SJCRH30 (cell line): Measurements from ENCODE around the gene CAAP1. TPM values are rescaled to one million over a fixed set of nuclear protein-coding genes. Genes with fewer than 3 reads are reported as not detected.
"Not testable (repeated sequence)": the region's sequence is repeated elsewhere in the genome, so short reads cannot be mapped to it uniquely, and the experiment has no call there.

Experiments used
- DNase-seq, 2 experiments: peaks; one replicate each; pipeline ENCODE4 v3.0.0-alpha.2; 2015 to 2020
- H3K27ac ChIP-seq: fragments of 250-450 bp; sonication (Bioruptor Pico); 2 replicates; pipeline ENCODE4 v1.5.1; 2020; ENCODE audit warnings: mild to moderate bottlenecking, moderate library complexity
- H3K27me3 ChIP-seq: fragments of 250-450 bp; sonication (Bioruptor Pico); 2 replicates; pipeline ENCODE4 v1.5.1; 2020; ENCODE audit warnings: mild to moderate bottlenecking, moderate library complexity
- H3K36me3 ChIP-seq: fragments of 250-450 bp; sonication (Bioruptor Pico); 2 replicates; pipeline ENCODE4 v1.5.1; 2020; ENCODE audit warnings: mild to moderate bottlenecking, moderate library complexity
- H3K4me1 ChIP-seq: fragments of 250-450 bp; sonication (Bioruptor Pico); 2 replicates; pipeline ENCODE4 v1.5.1; 2020; ENCODE audit warnings: mild to moderate bottlenecking, moderate library complexity
- H3K4me3 ChIP-seq: fragments of 250-450 bp; sonication (Bioruptor Pico); 2 replicates; pipeline ENCODE4 v1.5.1; 2020; ENCODE audit warnings: mild to moderate bottlenecking, moderate library complexity
- H3K9me3 ChIP-seq: fragments of 250-450 bp; sonication (Bioruptor Pico); replicated peaks from 2 replicates; pipeline ENCODE4 v1.5.1; 2020; ENCODE audit warnings: mild to moderate bottlenecking, moderate library complexity
- total RNA-seq: library from RNA; depleted of rRNA; stranded (reverse); fragments of >200 nt; shearing (Covaris generic); gene quantifications from 2 replicates; pipeline ENCODE4 v1.2.3, GENCODE V29; 2014

Gene CAAP1
- total RNA-seq, 1 experiment from 2014 or later: 17.1 TPM

DNA sequence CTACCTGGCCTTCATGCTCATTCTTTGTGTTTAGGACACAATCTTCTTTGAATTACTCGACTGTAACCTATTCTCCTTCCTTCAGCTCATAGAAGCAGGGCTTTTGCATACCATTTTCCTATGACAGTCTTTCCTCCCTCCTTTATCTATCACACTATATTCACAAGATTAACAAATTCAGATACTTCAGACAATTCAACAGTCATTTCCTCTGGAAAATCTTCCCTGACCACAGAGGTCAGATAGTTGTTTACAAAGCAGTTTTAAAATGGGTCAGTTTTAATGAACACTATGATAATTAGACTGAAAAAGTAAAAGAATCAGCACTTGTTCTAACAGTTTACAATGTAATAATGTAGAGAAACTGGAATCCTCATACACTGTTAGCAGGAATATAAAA lies 4.3 kb downstream of the CAAP1 start:
- Histone ChIP-seq H3K27ac (no peak overlapping the region), H3K36me3 (peaks cover 15% of the 10 kb centered on the region), H3K27me3 (no peaks in the 10 kb centered on the region), H3K4me1 (peaks cover 6% of the 10 kb centered on the region; the same call in 1 of the 2 replicates), H3K9me3 (no peaks in the 10 kb centered on the region), H3K4me3 (no peak overlapping the region)
- no peak for DNase-seq

DNA sequence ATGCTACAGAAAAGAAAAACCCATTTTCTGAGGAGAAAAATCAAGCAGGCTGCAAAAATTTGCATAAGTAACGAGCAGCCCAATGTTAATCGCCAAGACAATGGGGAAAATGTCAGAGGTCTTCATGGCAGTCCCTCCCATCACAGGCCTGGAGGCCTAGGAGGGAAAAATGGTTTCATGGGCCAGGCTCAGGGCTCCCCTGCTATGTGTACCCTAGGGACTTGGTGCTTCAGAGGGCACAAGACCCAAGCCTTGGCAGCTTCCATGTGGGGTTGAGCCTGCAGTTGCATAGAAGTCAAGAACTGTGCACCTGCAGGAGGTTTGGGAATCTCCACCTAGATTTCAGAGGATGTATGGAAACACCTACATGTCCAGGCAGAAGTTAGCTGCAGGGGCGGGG lies 10.4 kb downstream of the CAAP1 start:
- Histone ChIP-seq H3K36me3 (peaks cover 37% of the 10 kb centered on the region), H3K4me1 (no peaks in the 10 kb centered on the region), H3K27me3 (no peaks in the 10 kb centered on the region), H3K4me3 (no peak overlapping the region), H3K9me3 (no peaks in the 10 kb centered on the region), H3K27ac (no peak overlapping the region)
- DNase-seq: no peak

DNA sequence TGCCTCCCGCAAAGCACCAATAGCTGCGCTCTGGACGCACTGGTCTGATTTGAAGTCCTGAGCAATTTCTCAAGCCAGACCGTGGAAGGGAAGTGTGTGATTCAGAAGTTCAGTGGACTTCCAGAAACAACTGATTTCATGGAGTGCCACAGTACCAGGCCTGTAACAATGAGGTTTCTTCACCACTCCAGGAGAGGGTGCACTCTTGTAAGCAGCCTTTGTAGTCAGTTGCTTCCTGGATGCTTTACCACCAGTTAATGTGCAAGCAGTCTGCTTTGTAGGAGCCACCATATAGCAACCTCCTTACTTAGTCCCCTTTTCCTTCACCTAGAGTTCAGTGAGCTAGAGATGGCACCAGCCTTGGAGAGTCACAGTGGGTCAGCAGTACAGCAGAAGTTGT lies 12.3 kb downstream of the CAAP1 start:
- H3K27me3 ChIP-seq: no peaks in the 10 kb centered on the region
- H3K4me1 ChIP-seq: no peaks in the 10 kb centered on the region
- H3K36me3 ChIP-seq: peaks cover 32% of the 10 kb centered on the region
- no peak for DNase-seq
- H3K27ac ChIP-seq: no peak overlapping the region
- H3K9me3 ChIP-seq: no peaks in the 10 kb centered on the region
- H3K4me3 ChIP-seq: no peak overlapping the region

DNA sequence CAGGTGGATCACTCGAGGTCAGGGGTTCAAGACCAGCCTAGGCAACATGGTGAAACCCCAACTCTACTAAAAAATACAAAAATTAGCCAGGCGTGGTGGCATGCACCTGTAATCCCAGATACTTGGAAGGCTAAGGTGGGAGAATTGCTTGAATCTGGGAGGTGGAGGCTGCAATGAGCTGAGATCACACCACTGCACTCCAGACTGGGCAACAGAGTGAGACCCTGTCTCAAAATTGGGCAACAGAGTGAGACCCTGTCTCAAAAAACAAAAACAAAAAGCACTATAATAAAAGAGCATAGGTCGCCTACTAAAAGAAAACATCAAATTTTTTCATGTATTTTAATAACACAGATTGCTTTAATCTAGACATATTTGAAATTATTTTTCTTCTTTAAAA lies 17.4 kb downstream of the CAAP1 start:
- not testable (repeated sequence) for H3K27me3 ChIP-seq, H3K4me1 ChIP-seq, H3K9me3 ChIP-seq, H3K27ac ChIP-seq, H3K36me3 ChIP-seq, H3K4me3 ChIP-seq, DNase-seq

DNA sequence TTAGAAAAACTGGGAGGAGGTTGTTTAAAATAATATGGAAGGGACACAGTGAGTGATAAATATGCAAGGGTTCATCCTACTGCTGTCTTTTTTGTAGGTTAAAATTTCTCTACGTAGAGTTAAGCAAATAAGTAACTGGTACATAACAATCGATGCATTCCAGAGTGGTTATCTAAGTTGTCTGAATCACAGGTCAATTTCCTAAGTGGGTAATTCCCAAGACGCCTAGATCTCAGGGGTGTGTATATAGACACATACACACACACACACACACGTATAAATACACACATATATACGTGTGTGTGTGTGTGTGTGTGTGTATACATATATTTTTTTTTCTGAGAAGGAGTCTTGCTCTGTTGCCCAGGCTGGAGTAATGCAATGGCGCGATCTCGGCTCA lies 22.3 kb downstream of the CAAP1 start:
- H3K4me1 ChIP-seq: no peaks in the 10 kb centered on the region
- no peak for DNase-seq
- no peaks in the 10 kb centered on the region for H3K9me3 ChIP-seq
- H3K36me3 ChIP-seq: peaks cover 2% of the 10 kb centered on the region; the same call in 1 of the 2 replicates
- no peak overlapping the region for H3K27ac ChIP-seq
- no peak overlapping the region for H3K4me3 ChIP-seq
- H3K27me3 ChIP-seq: no peaks in the 10 kb centered on the region

DNA sequence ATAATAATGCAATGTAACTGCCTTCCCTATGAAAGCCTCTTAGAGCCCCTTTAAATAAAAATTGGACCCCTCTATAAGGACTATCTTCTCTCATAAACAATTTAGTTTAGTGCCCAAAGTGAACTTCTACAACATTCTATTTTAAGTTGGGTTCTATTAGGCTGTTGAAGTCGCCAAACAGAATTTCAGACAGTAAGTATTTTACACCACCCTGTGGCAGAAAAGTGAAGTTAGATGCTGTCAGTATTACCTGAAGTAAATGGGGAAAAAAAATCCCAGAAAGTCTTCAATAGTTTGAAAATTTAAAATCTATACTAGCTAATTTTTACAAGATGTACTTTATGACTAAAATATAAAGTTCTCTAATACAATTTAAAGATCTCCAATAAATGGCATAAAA lies 29.5 kb downstream of the CAAP1 start:
- DNase-seq: peak in 1 of 2 experiments; percentile 16
- H3K27me3 ChIP-seq: no peaks in the 10 kb centered on the region
- no peaks in the 10 kb centered on the region for H3K4me1 ChIP-seq
- H3K27ac ChIP-seq: no peak overlapping the region
- H3K4me3 ChIP-seq: no peak overlapping the region
- no peaks in the 10 kb centered on the region for H3K36me3 ChIP-seq
- no peaks in the 10 kb centered on the region for H3K9me3 ChIP-seq

DNA sequence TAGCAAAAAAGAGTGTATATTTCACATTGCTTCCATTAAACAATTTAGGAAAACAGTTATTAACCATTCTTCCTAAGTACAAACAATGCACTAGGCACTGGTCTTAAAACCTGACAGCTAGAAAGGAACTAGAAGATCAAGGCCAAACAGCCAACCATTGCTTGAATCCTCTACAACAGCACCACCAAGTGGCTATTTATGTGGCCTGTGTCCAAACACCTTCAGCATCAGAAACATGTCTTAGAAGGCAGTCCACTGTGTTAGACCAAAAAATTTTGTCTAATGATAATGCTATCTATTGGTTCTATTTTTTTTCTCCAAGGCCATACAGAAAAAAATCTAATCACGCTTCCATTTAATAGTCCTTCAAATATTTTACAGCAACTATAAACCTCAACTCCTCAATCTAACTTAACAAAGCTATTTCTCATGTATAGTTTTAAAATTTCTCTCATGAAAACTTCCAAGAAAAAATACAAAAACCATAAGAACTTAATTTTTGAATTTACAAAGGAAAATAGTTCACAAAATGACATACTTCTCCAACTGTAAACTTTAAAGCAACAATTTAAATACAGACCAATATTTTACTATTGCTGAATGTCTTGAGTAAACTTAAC lies 36.1 kb downstream of the CAAP1 start:
- DNase-seq: peak; percentile 43 to 84
- Histone ChIP-seq H3K36me3 (no peaks in the 10 kb centered on the region; the same call in 1 of the 2 replicates), H3K27me3 (no peaks in the 10 kb centered on the region), H3K4me1 (no peaks in the 10 kb centered on the region), H3K9me3 (no peaks in the 10 kb centered on the region), H3K4me3 (no peak overlapping the region), H3K27ac (no peak overlapping the region)

DNA sequence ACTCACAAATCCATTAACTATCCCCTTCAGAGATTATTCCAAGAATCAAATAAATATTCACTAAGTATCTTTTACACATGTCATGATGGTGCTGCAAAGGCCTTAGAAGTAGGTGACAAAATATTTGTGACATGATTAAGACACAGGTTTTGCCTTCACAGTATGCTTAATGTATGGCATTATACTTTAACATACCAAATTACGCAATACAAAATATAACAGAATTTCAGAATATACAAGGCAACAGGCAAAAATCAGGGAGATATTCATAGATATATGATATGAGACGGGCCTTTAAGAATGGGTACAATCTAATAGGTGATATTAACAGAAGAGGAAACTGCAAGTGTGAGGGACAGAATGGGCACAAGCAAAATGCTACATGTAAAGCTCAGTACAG lies 41.6 kb downstream of the CAAP1 start:
- no peaks in the 10 kb centered on the region for H3K27me3 ChIP-seq
- H3K9me3 ChIP-seq: no peaks in the 10 kb centered on the region
- DNase-seq: no peak
- H3K4me1 ChIP-seq: no peaks in the 10 kb centered on the region
- H3K4me3 ChIP-seq: no peak overlapping the region
- no peak overlapping the region for H3K27ac ChIP-seq
- peaks cover 4% of the 10 kb centered on the region; the same call in 1 of the 2 replicates for H3K36me3 ChIP-seq

DNA sequence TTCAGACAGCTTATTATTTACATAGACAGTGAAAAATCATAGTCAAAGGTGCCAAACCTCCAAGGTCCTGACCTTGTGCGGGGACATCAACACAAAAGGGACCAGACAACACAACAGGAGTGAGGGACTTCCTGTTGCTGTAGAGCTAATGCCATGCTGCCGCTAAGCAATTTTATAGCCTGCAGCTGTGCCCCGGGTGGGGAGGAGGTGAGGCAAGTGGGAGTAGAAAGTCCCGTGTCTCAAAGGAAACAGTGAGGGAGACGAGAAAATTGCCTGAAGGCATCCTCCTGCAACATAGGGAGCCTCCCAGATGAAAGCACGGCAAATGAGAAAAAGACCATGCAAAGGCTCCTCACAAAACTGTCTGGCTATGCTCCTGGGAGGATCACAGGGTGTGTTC lies 58.8 kb downstream of the CAAP1 start:
- H3K27me3 ChIP-seq: no peaks in the 10 kb centered on the region
- DNase-seq: peak; percentile 72 to 79
- no peak overlapping the region for H3K4me3 ChIP-seq
- H3K9me3 ChIP-seq: no peaks in the 10 kb centered on the region
- no peaks in the 10 kb centered on the region for H3K36me3 ChIP-seq
- peak overlapping the region; percentile 37; the same call in 1 of the 2 replicates for H3K27ac ChIP-seq
- peaks cover 9% of the 10 kb centered on the region for H3K4me1 ChIP-seq

DNA sequence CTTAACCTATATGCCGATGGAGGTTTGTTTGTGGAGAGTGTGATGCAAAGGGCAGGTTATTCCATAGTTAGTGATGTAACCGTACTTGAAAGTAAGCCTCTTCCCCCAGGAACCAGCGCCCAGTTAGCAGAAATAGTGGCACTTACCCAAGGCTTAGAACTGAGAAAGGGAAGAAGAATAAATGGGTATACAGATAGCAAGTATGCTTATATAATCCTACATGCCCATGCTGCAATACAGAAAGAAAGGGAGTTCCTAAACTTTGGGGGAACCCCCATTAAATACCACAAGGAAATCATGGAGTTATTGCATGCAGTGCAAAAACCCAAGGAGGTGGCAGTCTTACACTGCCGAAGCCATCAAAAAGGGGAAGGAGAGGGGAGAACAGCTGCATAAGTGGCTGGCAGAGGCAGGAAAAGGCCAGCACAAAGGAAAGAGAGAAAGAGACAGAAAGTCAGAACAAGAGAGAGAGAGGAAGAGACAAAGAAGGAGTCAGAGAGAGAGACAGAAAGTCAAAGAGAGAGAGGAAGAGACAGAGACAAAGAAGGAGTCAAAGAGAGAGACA lies 64.1 kb downstream of the CAAP1 start:
- DNase-seq: not testable (repeated sequence)

DNA sequence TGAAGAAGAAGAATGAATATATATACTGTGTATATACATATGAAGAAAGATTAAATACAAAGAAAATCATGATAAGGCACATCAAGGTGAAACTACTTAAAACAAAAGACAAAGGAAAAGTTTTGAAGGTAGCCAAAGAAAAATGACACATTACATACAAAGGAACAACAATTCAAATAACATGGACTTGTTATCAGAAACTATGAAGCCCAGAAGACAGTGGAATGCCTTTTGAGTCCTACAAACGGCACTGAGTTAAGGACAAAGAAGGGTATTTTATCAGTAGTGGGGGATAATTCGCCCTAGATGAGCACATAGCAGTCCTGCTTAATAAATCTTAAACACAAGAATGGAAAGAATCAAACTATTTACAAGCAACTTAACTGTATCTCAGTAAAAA lies 77.8 kb downstream of the CAAP1 start:
- H3K4me3 ChIP-seq: no peak overlapping the region
- H3K36me3 ChIP-seq: no peaks in the 10 kb centered on the region
- no peak overlapping the region for H3K27ac ChIP-seq
- no peak for DNase-seq
- 0 out of 2 replicates have a peak, but pooled peaks cover 3% of the 10 kb centered on the region for H3K9me3 ChIP-seq
- H3K4me1 ChIP-seq: peaks cover 4% of the 10 kb centered on the region; the same call in 1 of the 2 replicates
- no peaks in the 10 kb centered on the region for H3K27me3 ChIP-seq

More for the DNA sequence above, 64.1 kb downstream of the CAAP1 start:
- not testable (repeated sequence) for H3K9me3 ChIP-seq, H3K4me3 ChIP-seq, H3K36me3 ChIP-seq, H3K27me3 ChIP-seq, H3K4me1 ChIP-seq, H3K27ac ChIP-seq

DNA sequence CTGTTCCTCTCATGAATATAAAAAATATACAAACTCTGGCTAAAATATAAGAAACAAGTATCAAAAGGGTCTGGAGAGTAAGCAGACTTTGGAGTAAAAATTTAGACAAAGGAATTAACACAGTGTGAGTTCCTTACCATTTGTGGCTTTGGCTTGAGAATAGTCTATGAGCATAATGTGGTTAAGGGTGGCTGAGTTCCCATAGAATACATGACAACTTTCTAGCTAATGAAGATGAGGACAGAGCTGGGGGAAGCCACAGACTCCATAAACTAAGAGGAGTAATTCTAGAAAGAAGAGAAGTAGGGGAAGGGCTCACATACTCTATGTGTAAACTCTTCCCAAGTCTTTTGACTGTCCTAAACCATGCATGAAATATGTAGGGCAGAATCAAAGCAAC lies 79.4 kb downstream of the CAAP1 start:
- H3K4me1 ChIP-seq: peaks cover 4% of the 10 kb centered on the region; the same call in 1 of the 2 replicates
- DNase-seq: no peak
- no peak overlapping the region for H3K4me3 ChIP-seq
- H3K36me3 ChIP-seq: no peaks in the 10 kb centered on the region
- H3K27ac ChIP-seq: no peak overlapping the region
- 0 out of 2 replicates have a peak, but pooled peaks cover 3% of the 10 kb centered on the region for H3K9me3 ChIP-seq
- no peaks in the 10 kb centered on the region for H3K27me3 ChIP-seq

DNA sequence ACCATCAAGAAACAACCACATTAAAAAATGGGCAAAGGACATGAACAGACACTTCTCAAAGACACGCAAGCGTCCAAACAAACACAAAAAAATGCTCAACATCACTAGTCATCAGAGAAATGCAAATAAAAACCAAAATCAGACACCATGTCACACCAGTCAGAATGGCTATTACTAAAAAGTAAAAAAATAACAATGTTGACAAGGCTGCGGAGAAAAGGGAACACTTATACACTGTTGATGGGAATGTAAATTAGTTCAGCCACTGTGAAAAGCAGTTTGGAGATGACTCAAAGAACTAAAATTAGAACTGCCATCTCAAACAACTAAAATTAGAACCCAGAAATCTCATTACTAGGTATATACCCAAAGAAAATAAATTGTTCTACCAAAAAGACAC lies 80.4 kb downstream of the CAAP1 start:
- Histone ChIP-seq H3K27me3 (no peaks in the 10 kb centered on the region), H3K4me1 (peaks cover 4% of the 10 kb centered on the region; the same call in 1 of the 2 replicates), H3K27ac (no peak overlapping the region), H3K4me3 (no peak overlapping the region), H3K9me3 (0 out of 2 replicates have a peak, but pooled peaks cover 3% of the 10 kb centered on the region), H3K36me3 (no peaks in the 10 kb centered on the region)
- DNase-seq: no peak

DNA sequence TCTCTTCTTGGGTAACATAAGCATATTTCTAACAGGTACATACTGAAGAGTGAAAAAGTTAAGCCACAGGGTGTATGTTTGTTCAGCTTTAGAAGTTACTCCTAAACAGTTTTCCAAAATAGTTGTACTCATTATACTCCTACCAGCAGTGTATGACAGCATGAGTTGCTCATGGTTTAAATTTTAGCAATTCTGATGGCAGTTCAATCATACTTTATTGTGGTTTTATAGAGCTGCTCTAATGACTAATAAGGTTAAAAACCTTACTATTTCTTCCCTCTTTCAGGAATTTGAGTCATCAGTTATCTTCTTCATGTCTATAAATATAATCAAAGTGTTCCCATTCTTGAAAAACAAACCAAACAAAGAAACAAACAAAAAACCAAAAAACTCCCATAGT lies 81.5 kb downstream of the CAAP1 start:
- Histone ChIP-seq H3K27me3 (no peaks in the 10 kb centered on the region), H3K9me3 (0 out of 2 replicates have a peak, but pooled peaks cover 3% of the 10 kb centered on the region), H3K36me3 (no peaks in the 10 kb centered on the region), H3K4me1 (peaks cover 4% of the 10 kb centered on the region; the same call in 1 of the 2 replicates), H3K27ac (no peak overlapping the region), H3K4me3 (no peak overlapping the region)
- DNase-seq: no peak

DNA sequence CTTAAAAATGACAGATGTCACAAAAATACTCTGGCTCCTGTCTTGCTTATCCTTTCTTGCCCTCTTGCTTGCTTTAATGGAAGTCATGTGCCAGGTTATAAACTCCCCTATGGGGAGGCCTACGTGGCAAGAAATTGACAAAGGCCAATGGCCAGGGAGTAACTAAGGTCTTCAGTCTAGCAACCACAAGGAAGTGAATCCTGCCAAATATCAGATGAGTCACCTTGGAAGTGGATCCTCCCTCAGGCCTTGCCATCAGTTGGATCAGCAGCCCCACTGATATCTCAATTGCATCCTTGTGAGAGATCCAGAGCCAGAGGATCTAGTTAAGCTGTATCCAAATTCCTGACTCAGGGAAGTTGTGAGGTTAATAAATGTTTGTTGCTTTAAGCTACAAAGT lies 82.8 kb downstream of the CAAP1 start:
- no peak for DNase-seq
- Histone ChIP-seq H3K4me1 (peaks cover 4% of the 10 kb centered on the region; the same call in 1 of the 2 replicates), H3K27me3 (no peaks in the 10 kb centered on the region), H3K9me3 (0 out of 2 replicates have a peak, but pooled peaks cover 3% of the 10 kb centered on the region), H3K27ac (no peak overlapping the region), H3K4me3 (no peak overlapping the region), H3K36me3 (no peaks in the 10 kb centered on the region)

DNA sequence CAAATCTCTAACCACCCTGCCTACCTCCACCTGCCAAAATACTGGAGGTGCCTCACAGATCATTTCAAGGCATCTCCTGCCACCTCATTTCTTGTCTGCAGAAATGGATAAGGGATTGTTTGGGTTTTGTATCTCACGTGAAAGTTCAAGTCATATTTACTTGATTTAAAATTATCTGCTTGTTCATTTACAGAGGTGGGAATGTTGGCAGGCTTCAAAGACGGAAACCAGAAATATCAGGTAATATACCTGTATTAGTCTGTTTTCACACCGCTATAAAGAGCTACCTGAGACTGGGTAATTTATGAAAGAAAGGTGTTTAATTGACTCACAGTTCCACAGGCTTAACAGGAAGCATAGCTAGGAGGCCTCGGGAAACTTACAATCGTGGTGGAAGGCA lies 85.4 kb downstream of the CAAP1 start:
- no peak for DNase-seq
- no peak overlapping the region for H3K4me3 ChIP-seq
- H3K9me3 ChIP-seq: no peaks in the 10 kb centered on the region
- H3K36me3 ChIP-seq: no peaks in the 10 kb centered on the region
- H3K27me3 ChIP-seq: no peaks in the 10 kb centered on the region
- H3K4me1 ChIP-seq: peaks cover 8% of the 10 kb centered on the region
- H3K27ac ChIP-seq: no peak overlapping the region
